Keratinocyte (primary cell): ENCODE measurements around the gene PIGQ.

Source experiments
- CTCF ChIP-seq, 3 experiments: IDR thresholded peaks in 1 of 3; conservative IDR thresholded peaks in 1 of 3; optimal IDR thresholded peaks in 1 of 3; 2 replicates in 2 of 3; 3 replicates in 1 of 3; pipeline versions ENCODE3 to v1.5.1; 2011; ENCODE audit warnings: low read length in 3 of 3, mild to moderate bottlenecking in 3 of 3, moderate library complexity in 2 of 3, control low read depth in 1 of 3, inconsistent platforms in 1 of 3; ENCODE audit not compliant: insufficient read depth in 2 of 3; ENCODE audit errors: extremely low read depth in 1 of 3
- EZH2 ChIP-seq: IDR thresholded peaks from one replicate; pipeline ENCODE4 v1.6.1; 2012; ENCODE audit warnings: inconsistent platforms, mild to moderate bottlenecking, low read length, moderate library complexity

GRCh38 chr16:595942-596735 lies 26.4 kb downstream of the PIGQ start:
- TF ChIP-seq CTCF (optimal IDR thresholded peaks at IDR 0.05 in 1 of 3, IDR thresholded peaks at IDR 0.05 in 1 of 3, conservative IDR thresholded peaks at IDR 0.05 in 1 of 3; ENCODE audit: extremely low read depth in 1 of 3, insufficient read depth in 2 of 3, low read length in 3 of 3) (no peak), EZH2 (no peak)
